Endodermal cell (in vitro differentiated cells): ENCODE results near the gene GALNT18. TPM values are rescaled to one million over a fixed set of nuclear protein-coding genes. Genes with fewer than 3 reads are reported as not detected.

Source experiments
- DNase-seq: peaks from one replicate; pipeline ENCODE4 v3.0.0-alpha.2; 2017
- H3K27ac ChIP-seq: 2 replicates; pipeline ENCODE4 v1.5.1; 2013; ENCODE audit warnings: mild to moderate bottlenecking, low read depth, low read length, moderate library complexity
- H3K27me3 ChIP-seq: 2 replicates; pipeline ENCODE4 v1.6.1; 2013; ENCODE audit warnings: mild to moderate bottlenecking, low read length, moderate library complexity; ENCODE audit not compliant: insufficient read depth, control insufficient read depth, poor library complexity, severe bottlenecking
- H3K36me3 ChIP-seq: 2 replicates; pipeline ENCODE4 v1.7.0; 2013; ENCODE audit warnings: mild to moderate bottlenecking, low read length, moderate library complexity; ENCODE audit not compliant: control insufficient read depth, insufficient read depth
- H3K4me1 ChIP-seq: one replicate; pipeline ENCODE4 v1.7.0; 2013; ENCODE audit warnings: low read length; ENCODE audit not compliant: control insufficient read depth, insufficient read depth
- H3K4me3 ChIP-seq: 2 replicates; pipeline ENCODE4 v1.5.1; 2013; ENCODE audit warnings: mild to moderate bottlenecking, low read length, moderate library complexity
- H3K9ac ChIP-seq: 2 replicates; pipeline ENCODE4 v1.6.1; 2013; ENCODE audit warnings: mild to moderate bottlenecking, low read length, moderate library complexity; ENCODE audit not compliant: poor library complexity, severe bottlenecking; ENCODE audit errors: extremely low read depth
- H3K9me3 ChIP-seq: 2 replicates; pipeline ENCODE4 v1.6.1; 2013; ENCODE audit warnings: mild to moderate bottlenecking, low read length, moderate library complexity; ENCODE audit not compliant: control insufficient read depth
- H3K27ac Mint-ChIP-seq: 2 replicates; pipeline ENCODE4 v1.8.0; 2020; ENCODE audit warnings: mixed read lengths
- H3K27me3 Mint-ChIP-seq: 2 replicates; pipeline ENCODE4 v1.8.0; 2021; ENCODE audit warnings: mild to moderate bottlenecking, mixed read lengths; ENCODE audit not compliant: insufficient read depth
- H3K36me3 Mint-ChIP-seq: 2 replicates; pipeline ENCODE4 v1.8.0; 2020; ENCODE audit warnings: low read depth, mixed read lengths
- H3K4me1 Mint-ChIP-seq: 2 replicates; pipeline ENCODE4 v1.8.0; 2020; ENCODE audit warnings: mixed read lengths
- H3K4me3 Mint-ChIP-seq: 2 replicates; pipeline ENCODE4 v1.8.0; 2020; ENCODE audit warnings: mild to moderate bottlenecking, moderate library complexity, mixed read lengths
- H3K9me3 Mint-ChIP-seq: 2 replicates; pipeline ENCODE4 v1.8.0; 2020; ENCODE audit warnings: mild to moderate bottlenecking, mixed read lengths
- WGBS, 2 experiments: methylation state at CpG; one replicate each; pipeline versions ENCODE4 v1.1.5 to v1.1.7; 2013; ENCODE audit warnings: missing lambda C conversion rate in 2 of 2, mixed read lengths in 1 of 2; ENCODE audit not compliant: insufficient coverage in 1 of 2, insufficient read length in 1 of 2; 5-methylcytosine and 5-hydroxymethylcytosine counted together
- total RNA-seq, 2 donors: library from RNA; stranded (reverse); fragmentation: NEBNext Ultra II Directional in 1 of 2; extraction: Animal tissue kit (Norgen Biotek cat#: 25700) in 1 of 2; gene quantifications; 2 replicates in 1 of 2; 3 replicates in 1 of 2; pipeline ENCODE4 v1.2.1, GENCODE V29; 2021
- TF ChIP-seq, protein P1 (sequence below): fragments of 200-600 bp; sonication (generic); conservative IDR thresholded peaks from 2 replicates; pipeline ENCODE4 v1.5.0; 2021; ENCODE audit warnings: antibody characterized with exemption, mild to moderate bottlenecking

The GALNT18 gene
- total RNA-seq, 2 donors from 2014 or later, result 5.1 to 9.9 TPM

- H3K36me3 ChIP-seq, result no peaks in the 10 kb centered on the region
- Mint-ChIP-seq H3K27me3 (no peaks in the 10 kb centered on the region), H3K9me3 (no peaks in the 10 kb centered on the region), H3K4me1 (peaks cover 2% of the 10 kb centered on the region), H3K27ac (no peak overlapping the region), H3K4me3 (no peak overlapping the region), H3K36me3 (no peaks in the 10 kb centered on the region)
- 91 to 93% methylated on average over 13 of the region's 13 CpGs for WGBS, 2 experiments
- H3K27ac ChIP-seq, result no peak overlapping the region
- no peak overlapping the region for H3K9ac ChIP-seq
- no peaks in the 10 kb centered on the region for H3K9me3 ChIP-seq
- DNase-seq, result no peak
- no peaks in the 10 kb centered on the region for H3K4me1 ChIP-seq
- TF ChIP-seq, protein P1, sequence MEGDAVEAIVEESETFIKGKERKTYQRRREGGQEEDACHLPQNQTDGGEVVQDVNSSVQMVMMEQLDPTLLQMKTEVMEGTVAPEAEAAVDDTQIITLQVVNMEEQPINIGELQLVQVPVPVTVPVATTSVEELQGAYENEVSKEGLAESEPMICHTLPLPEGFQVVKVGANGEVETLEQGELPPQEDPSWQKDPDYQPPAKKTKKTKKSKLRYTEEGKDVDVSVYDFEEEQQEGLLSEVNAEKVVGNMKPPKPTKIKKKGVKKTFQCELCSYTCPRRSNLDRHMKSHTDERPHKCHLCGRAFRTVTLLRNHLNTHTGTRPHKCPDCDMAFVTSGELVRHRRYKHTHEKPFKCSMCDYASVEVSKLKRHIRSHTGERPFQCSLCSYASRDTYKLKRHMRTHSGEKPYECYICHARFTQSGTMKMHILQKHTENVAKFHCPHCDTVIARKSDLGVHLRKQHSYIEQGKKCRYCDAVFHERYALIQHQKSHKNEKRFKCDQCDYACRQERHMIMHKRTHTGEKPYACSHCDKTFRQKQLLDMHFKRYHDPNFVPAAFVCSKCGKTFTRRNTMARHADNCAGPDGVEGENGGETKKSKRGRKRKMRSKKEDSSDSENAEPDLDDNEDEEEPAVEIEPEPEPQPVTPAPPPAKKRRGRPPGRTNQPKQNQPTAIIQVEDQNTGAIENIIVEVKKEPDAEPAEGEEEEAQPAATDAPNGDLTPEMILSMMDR, result no peak
- H3K4me3 ChIP-seq, result no peak overlapping the region
- no peaks in the 10 kb centered on the region for H3K27me3 ChIP-seq
These were observed 177.6 kb downstream of the GALNT18 start for GRCh38 chr11:11444027-11444803.

- Mint-ChIP-seq H3K27ac (no peak overlapping the region), H3K27me3 (no peaks in the 10 kb centered on the region), H3K36me3 (no peaks in the 10 kb centered on the region), H3K9me3 (no peaks in the 10 kb centered on the region), H3K4me3 (no peak overlapping the region), H3K4me1 (peaks cover 2% of the 10 kb centered on the region)
- WGBS, 2 experiments, result 93 to 100% methylated on average over 3 to 5 of the region's 5 CpGs
- Histone ChIP-seq H3K9ac (no peak overlapping the region), H3K27me3 (no peaks in the 10 kb centered on the region), H3K9me3 (no peaks in the 10 kb centered on the region), H3K27ac (no peak overlapping the region), H3K4me3 (no peak overlapping the region), H3K36me3 (no peaks in the 10 kb centered on the region), H3K4me1 (no peaks in the 10 kb centered on the region)
- DNase-seq, result no peak
- TF ChIP-seq, protein P1, result no peak
These were observed 179.0 kb downstream of the GALNT18 start for GRCh38 chr11:11442791-11443190.

DNA sequence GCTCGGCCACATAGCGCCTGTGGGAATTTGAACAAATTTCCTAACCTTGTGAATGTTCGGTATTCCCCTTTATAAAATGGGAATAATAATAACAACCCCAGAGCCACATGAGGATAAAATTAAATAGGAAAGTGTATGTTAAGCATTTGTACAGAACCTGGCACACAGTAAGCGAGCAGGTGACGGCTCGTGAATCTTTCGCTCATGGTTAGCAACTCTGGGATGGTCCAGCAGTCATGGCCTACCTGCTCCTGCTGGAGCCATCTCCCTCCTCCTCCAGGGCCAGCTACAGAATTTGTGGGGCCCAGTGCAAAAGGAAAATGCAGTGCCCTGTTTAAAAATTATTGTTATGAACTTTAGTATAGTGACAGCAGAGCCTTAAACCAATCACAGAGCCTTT, 180.3 kb downstream of the GALNT18 start:
- Histone ChIP-seq H3K27me3 (no peaks in the 10 kb centered on the region), H3K9me3 (no peaks in the 10 kb centered on the region), H3K4me3 (no peak overlapping the region), H3K4me1 (no peaks in the 10 kb centered on the region), H3K9ac (no peak overlapping the region), H3K36me3 (no peaks in the 10 kb centered on the region), H3K27ac (no peak overlapping the region)
- WGBS, 2 experiments, result 95 to 100% methylated on average over 7 of the region's 7 CpGs
- Mint-ChIP-seq H3K4me3 (no peak overlapping the region), H3K27me3 (no peaks in the 10 kb centered on the region), H3K27ac (no peak overlapping the region), H3K4me1 (peaks cover 2% of the 10 kb centered on the region), H3K36me3 (no peaks in the 10 kb centered on the region), H3K9me3 (no peaks in the 10 kb centered on the region)
- DNase-seq, result no peak
- TF ChIP-seq, protein P1, result no peak
